ENCODE data around the gene ZNF581. TPM values are rescaled to one million over a fixed set of nuclear protein-coding genes. Genes with fewer than 3 reads are reported as not detected.

Gene ZNF581
- total RNA-seq, 1 experiment from 2014 or later, result 64.7 TPM

DNA sequence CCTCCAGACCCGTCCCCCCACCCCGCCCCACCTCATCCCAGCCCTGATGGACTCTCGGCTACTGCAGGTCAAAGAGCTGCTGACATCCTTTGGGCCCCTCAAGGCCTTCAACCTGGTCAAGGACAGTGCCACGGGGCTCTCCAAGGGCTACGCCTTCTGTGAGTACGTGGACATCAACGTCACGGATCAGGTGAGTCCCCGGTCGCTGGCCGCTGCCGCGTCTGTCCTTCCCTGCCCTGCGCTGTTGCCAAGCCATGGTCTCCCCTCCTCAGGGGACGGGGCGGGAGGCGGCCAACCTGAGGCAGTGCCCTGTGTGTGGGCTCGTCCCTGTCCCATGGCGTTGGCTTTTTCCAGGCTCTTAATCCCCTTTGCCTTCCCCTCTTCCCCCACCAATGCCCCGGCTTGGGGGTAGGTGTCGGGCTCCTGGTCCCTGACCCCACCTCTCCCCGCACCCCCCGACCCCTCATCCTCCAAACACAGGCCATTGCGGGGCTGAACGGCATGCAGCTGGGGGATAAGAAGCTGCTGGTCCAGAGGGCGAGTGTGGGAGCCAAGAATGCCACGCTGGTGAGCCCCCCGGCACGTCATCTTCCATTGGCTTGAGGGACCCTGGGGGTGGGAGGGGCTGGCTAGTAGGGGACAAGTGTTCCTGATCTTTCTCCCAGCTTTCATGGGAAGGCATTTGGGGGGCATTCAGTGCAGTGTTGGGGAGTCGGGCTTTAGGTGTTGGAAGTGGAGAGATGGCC lies 25.3 kb downstream of the ZNF581 start:
- Histone ChIP-seq H3K4me3 (ENCODE audit: insufficient read depth, low read depth, low read length) (no peak overlapping the region), H3K27me3 (ENCODE audit: control insufficient read depth, insufficient read depth, low read length) (no peaks in the 10 kb centered on the region), H3K36me3 (replicated peaks; ENCODE audit: control insufficient read depth, insufficient read depth, low read length) (peaks cover 44% of the 10 kb centered on the region)
- no peak for DNase-seq

- Histone ChIP-seq H3K4me3 (ENCODE audit: insufficient read depth, low read depth, low read length) (no peak overlapping the region), H3K27me3 (ENCODE audit: control insufficient read depth, insufficient read depth, low read length) (no peaks in the 10 kb centered on the region), H3K36me3 (replicated peaks; ENCODE audit: control insufficient read depth, insufficient read depth, low read length) (peaks cover 36% of the 10 kb centered on the region)
- DNase-seq, result no peak
These were observed 26.2 kb downstream of the ZNF581 start for GRCh38 chr19:55669418-55670279.

GRCh38 chr19:55670280-55671053 lies 27.0 kb downstream of the ZNF581 start:
- DNase-seq, result peak; percentile 80
- Histone ChIP-seq H3K27me3 (ENCODE audit: control insufficient read depth, insufficient read depth, low read length) (no peaks in the 10 kb centered on the region), H3K4me3 (ENCODE audit: insufficient read depth, low read depth, low read length) (no peak overlapping the region), H3K36me3 (replicated peaks; ENCODE audit: control insufficient read depth, insufficient read depth, low read length) (peaks cover 33% of the 10 kb centered on the region)

DNA sequence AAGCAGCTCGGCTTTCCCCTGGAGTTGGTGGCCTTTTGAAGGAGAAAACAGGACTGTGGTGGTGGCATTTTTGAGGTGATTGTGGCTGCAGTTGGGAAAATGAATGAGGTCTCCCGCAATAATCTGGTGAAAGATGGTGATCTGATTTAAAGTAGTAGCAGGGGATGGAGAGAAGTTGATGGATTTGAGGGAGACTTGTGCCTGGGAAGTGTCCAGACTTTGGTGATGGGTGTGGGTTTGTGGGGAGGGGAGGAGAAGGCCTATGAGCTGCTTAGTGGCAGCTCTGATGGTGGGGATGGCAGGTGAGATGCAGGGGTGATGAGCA lies 27.6 kb downstream of the ZNF581 start:
- Histone ChIP-seq H3K27me3 (ENCODE audit: control insufficient read depth, insufficient read depth, low read length) (no peaks in the 10 kb centered on the region), H3K4me3 (ENCODE audit: insufficient read depth, low read depth, low read length) (no peak overlapping the region), H3K36me3 (replicated peaks; ENCODE audit: control insufficient read depth, insufficient read depth, low read length) (peaks cover 31% of the 10 kb centered on the region)
- DNase-seq, result no peak

DNA sequence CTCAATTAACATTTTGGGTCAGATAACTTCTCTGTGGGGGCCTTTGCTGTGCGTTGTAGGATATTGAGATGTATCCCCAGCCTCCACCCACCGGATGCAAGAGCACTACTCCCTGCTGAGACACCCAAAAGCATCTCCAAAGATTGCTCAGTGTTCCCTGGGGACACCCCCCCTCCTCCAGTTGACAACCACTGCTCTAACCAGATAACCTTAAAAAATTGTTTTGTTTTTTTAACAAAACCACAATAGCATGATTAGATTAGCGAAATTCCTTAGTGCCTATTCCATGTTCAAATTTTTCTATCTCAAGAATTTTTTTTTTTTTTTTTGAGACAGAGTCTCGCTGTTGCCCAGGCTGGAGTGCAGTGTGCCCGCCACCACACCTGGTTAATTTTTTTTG lies 29.0 kb downstream of the ZNF581 start:
- Histone ChIP-seq H3K4me3 (ENCODE audit: insufficient read depth, low read depth, low read length) (no peak overlapping the region), H3K27me3 (ENCODE audit: control insufficient read depth, insufficient read depth, low read length) (no peaks in the 10 kb centered on the region), H3K36me3 (replicated peaks; ENCODE audit: control insufficient read depth, insufficient read depth, low read length) (peaks cover 18% of the 10 kb centered on the region)
- no peak for DNase-seq

GRCh38 chr19:55673465-55673864 lies 30.0 kb downstream of the ZNF581 start:
- peaks cover 13% of the 10 kb centered on the region for H3K36me3 ChIP-seq (replicated peaks; ENCODE audit: control insufficient read depth, insufficient read depth, low read length)
- no peak overlapping the region for H3K4me3 ChIP-seq (ENCODE audit: insufficient read depth, low read depth, low read length)
- DNase-seq, result no peak
- H3K27me3 ChIP-seq (ENCODE audit: control insufficient read depth, insufficient read depth, low read length), result no peaks in the 10 kb centered on the region

GRCh38 chr19:55673889-55674288 lies 30.4 kb downstream of the ZNF581 start:
- no peak for DNase-seq
- Histone ChIP-seq H3K27me3 (ENCODE audit: control insufficient read depth, insufficient read depth, low read length) (no peaks in the 10 kb centered on the region), H3K36me3 (replicated peaks; ENCODE audit: control insufficient read depth, insufficient read depth, low read length) (peaks cover 11% of the 10 kb centered on the region), H3K4me3 (ENCODE audit: insufficient read depth, low read depth, low read length) (no peak overlapping the region; the same call in 1 of the 2 replicates)

DNA sequence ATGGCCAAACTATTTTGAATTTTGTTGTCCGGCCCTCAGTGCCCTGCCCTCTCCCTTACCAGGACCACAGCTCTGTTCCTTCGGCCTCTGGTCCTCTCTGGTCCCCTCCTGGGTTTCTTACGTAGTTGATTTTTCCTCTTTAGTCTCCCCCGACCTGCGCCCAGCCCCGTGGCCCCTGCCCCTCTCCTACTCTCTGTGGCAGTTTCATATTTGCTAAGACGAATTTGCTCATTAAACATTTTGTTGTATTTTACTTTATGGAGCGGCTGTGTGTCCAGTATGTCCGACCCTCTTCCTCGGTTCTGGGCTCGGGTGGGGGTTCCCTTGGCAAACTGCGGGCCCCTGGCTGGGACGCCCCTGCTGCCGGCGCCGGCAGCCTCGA lies 31.0 kb downstream of the ZNF581 start:
- H3K27me3 ChIP-seq (ENCODE audit: control insufficient read depth, insufficient read depth, low read length), result no peaks in the 10 kb centered on the region
- H3K36me3 ChIP-seq (replicated peaks; ENCODE audit: control insufficient read depth, insufficient read depth, low read length), result peaks cover 9% of the 10 kb centered on the region
- peak; percentile 81 for DNase-seq
- peak overlapping the region; percentile 54 for H3K4me3 ChIP-seq (ENCODE audit: insufficient read depth, low read depth, low read length)

DNA sequence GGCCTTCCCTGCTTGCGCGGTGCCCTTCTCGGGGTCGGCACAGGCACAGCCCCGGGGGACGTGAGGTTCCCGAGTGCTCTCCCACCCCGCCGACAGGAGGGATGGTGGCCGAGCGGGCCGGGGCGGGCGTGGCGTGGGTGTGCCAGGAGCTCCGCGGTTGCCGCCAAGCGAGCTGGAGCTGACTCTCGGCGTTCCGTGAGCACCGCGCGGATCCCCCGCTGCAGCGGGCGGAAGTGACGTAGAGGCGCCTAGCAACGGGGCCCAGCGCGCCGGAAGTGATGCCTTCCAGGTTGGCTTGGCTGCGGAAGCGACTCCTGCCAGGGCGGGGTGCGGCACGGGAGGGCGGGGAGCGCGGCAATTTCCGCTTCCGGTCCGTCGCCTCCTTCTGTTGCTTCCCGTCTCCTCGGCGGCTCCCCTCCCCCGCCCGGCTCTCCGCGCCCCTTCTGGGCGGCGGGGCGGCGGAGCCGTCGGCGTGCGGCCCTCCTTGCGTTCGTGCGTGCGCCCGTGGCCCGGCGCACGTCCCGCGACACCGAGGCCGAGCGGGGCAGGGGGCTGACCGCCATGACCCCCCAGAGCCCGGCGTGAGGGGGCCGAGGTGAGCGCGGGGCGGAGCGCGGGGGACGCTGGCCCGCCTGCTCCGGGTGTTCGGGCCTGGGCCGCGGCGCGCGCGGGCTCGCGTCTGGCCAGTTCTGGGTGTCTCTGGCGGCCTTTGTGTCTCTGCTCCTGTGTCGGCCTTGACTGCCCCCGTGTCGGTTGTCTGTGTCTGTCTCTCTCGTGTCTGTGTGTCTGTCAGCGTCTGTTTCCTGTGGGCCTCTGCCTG lies 31.6 kb downstream of the ZNF581 start, which contains the start of gene EPN1:
Gene EPN1, plus strand, starts transcription at position 386 of the 820 bp plus-strand sequence. CDS start 3,402 bp downstream, outside the sequence.
- Histone ChIP-seq H3K27me3 (ENCODE audit: control insufficient read depth, insufficient read depth, low read length) (no peaks in the 10 kb centered on the region), H3K4me3 (ENCODE audit: insufficient read depth, low read depth, low read length) (peak within 1 kb of the TSS; percentile 54), H3K36me3 (replicated peaks; ENCODE audit: control insufficient read depth, insufficient read depth, low read length) (peaks cover 5% of the 10 kb centered on the region)
- peak; percentile 99 for DNase-seq

DNA sequence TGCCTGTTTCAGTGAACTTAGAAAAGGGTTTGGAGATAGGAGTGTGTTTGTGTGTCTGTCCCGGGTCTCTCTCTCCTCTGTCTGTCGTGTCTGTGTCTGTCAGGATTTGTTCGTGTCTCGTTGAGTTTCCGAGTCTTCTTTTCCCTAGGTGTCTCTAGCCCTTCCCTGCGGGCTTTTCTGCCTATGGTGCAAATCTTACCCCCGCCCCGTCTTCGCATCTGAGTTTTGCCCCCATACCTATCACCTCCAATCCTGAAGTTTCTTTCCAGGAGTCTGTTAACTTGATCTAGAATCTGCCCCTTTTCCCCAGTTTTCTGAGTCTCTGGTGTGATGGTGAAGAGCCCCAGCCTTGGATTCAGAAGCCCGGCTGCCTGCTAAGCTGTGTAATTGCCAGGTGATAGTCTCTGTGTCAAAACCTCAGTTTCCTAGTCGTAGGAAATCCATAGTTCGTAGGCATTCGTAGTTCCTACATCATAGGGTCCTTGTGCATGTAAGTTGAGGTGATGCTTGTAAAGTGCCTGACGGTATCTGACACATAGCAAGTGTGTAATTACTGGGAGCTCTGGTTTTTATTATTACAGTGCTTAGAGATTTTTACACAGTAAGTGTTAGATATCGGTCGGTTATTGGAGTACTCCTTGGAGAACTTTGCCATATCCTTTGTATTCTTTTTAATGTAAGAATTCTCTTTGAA lies 32.4 kb downstream of the ZNF581 start:
- Histone ChIP-seq H3K27me3 (ENCODE audit: control insufficient read depth, insufficient read depth, low read length) (no peaks in the 10 kb centered on the region), H3K4me3 (ENCODE audit: insufficient read depth, low read depth, low read length) (peak overlapping the region; percentile 54), H3K36me3 (replicated peaks; ENCODE audit: control insufficient read depth, insufficient read depth, low read length) (peaks cover 6% of the 10 kb centered on the region)
- no peak for DNase-seq

DNA sequence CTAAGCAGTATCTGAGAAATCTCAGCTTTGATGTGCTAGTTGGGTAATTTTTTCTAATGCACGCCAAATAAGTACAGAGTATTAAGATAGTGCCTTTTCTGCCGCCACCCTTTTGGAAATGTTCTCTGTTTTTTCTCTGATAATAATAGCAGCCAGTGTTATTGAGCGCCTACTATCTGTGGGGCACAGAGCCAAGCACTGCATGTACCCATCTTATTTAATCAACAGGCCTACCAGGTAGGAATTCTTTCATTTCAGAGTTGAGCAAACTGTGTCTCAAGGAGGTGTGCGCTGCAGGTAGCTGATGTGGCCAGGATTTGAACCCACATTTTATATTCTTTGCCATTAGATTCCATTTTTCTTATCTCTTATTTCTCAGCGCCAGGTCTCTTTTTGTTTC lies 32.9 kb downstream of the ZNF581 start:
- no peak for DNase-seq
- Histone ChIP-seq H3K4me3 (ENCODE audit: insufficient read depth, low read depth, low read length) (no peak overlapping the region), H3K27me3 (ENCODE audit: control insufficient read depth, insufficient read depth, low read length) (no peaks in the 10 kb centered on the region), H3K36me3 (replicated peaks; ENCODE audit: control insufficient read depth, insufficient read depth, low read length) (peaks cover 6% of the 10 kb centered on the region)

- Histone ChIP-seq H3K27me3 (ENCODE audit: control insufficient read depth, insufficient read depth, low read length) (no peaks in the 10 kb centered on the region), H3K4me3 (ENCODE audit: insufficient read depth, low read depth, low read length) (no peak overlapping the region), H3K36me3 (replicated peaks; ENCODE audit: control insufficient read depth, insufficient read depth, low read length) (peaks cover 6% of the 10 kb centered on the region)
- DNase-seq, result no peak
These were observed 33.5 kb downstream of the ZNF581 start for GRCh38 chr19:55676889-55677505.

DNA sequence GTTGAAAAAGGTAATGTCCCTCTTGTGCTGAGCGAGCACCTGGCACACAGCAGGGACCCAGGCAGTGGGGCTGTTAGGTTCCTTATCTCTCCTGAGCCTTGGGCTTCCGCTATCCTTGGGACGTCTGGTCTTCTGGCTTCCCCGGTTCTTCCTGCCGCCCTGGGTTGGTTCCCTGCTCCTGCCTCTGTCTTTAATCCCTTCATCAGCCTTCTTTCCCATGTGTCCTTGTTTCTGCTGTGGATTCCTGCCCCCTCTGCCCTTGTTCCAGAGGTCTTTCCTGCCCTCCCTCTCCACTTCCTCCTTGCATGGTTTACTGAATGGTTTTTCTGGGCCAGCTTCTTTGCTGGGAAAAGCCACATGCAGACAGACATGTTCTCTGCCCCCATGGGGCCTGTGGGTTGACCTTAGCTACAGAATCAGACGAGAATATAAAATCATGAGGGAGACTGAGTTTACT lies 34.2 kb downstream of the ZNF581 start:
- Histone ChIP-seq H3K27me3 (ENCODE audit: control insufficient read depth, insufficient read depth, low read length) (no peaks in the 10 kb centered on the region), H3K36me3 (replicated peaks; ENCODE audit: control insufficient read depth, insufficient read depth, low read length) (peaks cover 8% of the 10 kb centered on the region), H3K4me3 (ENCODE audit: insufficient read depth, low read depth, low read length) (no peak overlapping the region)
- no peak for DNase-seq
